ENCODE measurements around the gene ISL2.

The ISL2 gene

DNA sequence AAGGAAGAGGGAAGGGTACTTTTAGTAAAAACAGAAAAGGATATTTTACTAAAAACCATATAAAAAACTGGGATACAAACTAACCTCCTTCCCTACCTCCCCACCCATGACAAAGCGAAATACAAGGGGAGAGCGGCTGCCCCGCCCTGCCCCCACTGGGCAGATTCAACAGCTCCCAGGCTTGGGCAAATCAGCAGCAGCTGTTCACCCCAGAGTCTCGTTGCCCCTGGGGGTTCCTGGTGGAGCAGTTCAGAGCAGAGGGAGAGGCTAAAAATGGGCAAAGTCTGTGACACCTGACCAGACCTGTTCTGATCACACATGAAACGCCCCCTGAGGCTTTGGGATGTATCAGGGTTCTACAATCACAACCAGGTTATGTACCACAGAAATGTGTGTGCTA lies 22.8 kb upstream of the ISL2 start:
- no peak overlapping the region for H3K4me3 ChIP-seq (ENCODE audit: low read length)
- TF ChIP-seq ZNF274 (IDR thresholded peaks at IDR 0.05; ENCODE audit: low read depth, low read length): no peak

DNA sequence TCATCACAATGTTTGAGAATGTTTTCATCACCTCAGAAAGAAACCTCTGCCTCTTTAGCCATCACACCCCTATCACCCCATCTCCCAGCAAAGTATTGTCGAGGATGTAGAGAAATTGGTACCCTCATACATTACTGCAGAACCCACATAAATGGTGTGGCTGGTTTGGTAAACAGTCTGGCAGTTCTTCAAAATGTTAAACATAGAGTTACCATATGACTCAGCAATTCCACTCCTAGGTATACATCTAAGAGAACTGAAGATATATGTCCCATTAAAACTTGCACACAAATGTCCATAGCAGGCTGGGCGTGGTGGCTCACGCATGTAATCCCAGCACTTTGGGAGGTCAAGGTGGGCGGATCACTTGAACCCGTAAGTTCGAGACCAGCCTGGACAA lies 16.6 kb upstream of the ISL2 start:
- TF ChIP-seq ZNF274 (IDR thresholded peaks at IDR 0.05; ENCODE audit: low read depth, low read length): no peak
- H3K4me3 ChIP-seq (ENCODE audit: low read length): no peak overlapping the region

DNA sequence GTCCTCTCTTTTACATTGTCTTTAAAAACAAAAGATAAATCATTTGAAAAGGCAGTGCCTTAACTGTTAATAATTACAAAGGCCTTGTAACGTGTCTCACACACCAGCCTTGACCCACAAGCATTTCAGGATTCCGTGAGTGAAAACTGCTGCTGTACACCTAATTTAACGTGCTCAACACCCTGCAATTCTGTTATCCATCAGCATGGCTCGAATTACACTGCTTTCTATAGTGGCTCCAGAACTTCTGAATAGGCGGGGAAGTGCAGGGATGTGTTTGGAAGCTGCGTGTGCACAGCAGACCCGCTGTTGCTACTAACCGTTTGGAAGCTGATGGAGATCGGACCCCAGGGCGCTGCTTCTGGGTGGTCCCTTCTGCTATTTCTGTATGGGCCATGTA lies 15.4 kb upstream of the ISL2 start:
- TF ChIP-seq ZNF274 (IDR thresholded peaks at IDR 0.05; ENCODE audit: low read depth, low read length): no peak
- H3K4me3 ChIP-seq (ENCODE audit: low read length): no peak overlapping the region

DNA sequence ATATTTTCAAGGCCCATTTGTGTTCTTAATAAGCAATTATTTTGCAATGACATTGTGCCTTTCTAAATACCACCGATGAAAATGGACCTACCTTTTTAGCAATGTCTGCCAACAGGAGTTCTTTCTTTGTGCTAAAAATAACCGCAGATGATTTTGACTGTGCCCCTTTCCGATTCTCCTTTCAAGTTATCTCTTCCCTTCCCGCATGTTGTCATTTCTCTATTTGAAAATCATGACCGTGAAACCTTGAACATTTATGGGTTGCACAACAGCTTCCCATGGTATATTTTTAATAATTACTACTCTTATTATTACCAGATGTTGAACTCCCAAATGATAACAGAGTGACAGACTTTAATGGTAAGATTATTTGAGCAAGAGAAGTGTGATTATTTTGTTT lies 15.0 kb upstream of the ISL2 start:
- no peak for TF ChIP-seq ZNF274 (IDR thresholded peaks at IDR 0.05; ENCODE audit: low read depth, low read length)
- no peak overlapping the region for H3K4me3 ChIP-seq (ENCODE audit: low read length)

DNA sequence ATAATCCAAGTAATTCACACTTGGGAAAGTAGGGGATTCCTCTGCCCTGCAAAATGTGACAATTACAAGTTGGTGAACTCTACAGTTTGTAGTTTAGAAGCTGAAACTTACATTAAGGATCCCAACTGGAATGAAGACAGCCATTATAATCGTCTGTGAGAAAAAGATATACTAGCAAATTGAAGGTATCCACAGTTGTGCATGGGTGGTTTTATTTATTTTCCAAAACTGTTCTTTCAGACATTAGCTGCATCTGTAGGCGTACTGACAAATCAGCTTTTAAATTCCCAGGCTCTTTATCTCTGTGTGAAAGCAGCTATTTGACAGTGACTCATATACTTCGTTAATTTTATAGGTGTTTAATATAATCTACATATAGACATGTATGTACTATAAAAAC lies 12.5 kb upstream of the ISL2 start:
- H3K4me3 ChIP-seq (ENCODE audit: low read length): no peak overlapping the region
- TF ChIP-seq ZNF274 (IDR thresholded peaks at IDR 0.05; ENCODE audit: low read depth, low read length): no peak

DNA sequence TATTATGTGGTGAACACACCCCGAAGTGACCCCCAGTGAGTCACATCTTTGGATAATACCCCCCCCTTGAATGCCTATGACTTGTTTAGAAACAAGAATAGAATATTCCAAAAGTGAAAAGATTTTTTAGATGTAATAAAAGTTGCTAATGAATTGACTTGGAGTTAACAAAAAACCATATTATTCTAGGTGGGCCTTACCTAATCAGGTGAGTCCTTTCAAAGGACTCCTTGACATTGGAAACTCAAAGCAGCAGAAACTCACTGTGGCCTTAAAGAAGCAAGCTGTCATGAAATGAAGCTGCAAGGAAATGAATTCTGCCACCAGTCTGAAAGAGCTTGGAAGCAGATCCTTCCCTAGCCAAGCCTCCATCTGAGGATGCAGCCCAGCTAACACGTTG lies 10.9 kb upstream of the ISL2 start:
- TF ChIP-seq ZNF274 (IDR thresholded peaks at IDR 0.05; ENCODE audit: low read depth, low read length): no peak

DNA sequence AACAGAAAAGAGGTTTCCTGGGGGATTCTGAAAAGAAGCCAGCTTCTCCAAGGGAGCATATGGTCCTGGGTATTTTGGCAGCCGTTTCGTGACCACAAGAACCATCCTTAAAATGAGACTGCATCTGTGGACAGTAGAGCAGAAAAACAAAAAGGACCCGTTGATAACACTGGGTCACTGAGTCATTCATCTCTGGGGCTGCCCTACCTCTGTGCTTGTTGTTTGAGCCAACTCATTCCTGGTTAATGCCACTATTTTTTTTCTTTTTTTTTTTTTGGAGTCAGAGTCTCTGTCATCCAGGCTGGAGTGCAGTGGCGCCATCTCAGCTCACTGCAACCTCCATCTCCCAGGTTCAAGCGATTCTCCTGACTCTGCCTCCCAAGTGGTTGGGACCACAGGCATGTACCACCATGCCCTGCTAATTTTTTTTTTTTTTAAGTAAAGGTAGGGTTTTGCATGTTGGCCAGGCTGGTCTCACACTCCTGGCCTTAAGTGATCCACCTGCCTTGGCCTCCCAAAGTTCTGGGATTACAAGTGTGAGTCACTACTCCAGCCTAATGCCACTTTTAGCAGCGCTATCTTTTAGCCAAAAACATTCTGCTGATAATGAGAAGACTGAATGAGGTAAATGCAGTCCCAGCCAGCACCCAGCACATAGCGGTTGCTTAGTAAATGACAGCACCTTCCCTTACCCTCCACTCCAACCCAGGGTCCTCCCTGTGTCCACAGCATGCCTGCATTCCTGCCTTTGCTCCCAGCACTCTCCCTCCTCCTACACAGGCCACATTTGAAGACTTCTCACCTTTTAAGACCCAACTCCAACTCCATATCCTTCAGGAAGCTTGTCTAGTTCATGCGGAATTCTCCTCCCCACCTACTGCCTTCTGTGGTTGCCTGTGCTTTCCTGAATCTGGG lies 9.1 kb upstream of the ISL2 start:
- no peak overlapping the region for H3K4me3 ChIP-seq (ENCODE audit: low read length)
- no peak for TF ChIP-seq ZNF274 (IDR thresholded peaks at IDR 0.05; ENCODE audit: low read depth, low read length)

More for the DNA sequence above, 10.9 kb upstream of the ISL2 start:
- H3K4me3 ChIP-seq (ENCODE audit: low read length): no peak overlapping the region

DNA sequence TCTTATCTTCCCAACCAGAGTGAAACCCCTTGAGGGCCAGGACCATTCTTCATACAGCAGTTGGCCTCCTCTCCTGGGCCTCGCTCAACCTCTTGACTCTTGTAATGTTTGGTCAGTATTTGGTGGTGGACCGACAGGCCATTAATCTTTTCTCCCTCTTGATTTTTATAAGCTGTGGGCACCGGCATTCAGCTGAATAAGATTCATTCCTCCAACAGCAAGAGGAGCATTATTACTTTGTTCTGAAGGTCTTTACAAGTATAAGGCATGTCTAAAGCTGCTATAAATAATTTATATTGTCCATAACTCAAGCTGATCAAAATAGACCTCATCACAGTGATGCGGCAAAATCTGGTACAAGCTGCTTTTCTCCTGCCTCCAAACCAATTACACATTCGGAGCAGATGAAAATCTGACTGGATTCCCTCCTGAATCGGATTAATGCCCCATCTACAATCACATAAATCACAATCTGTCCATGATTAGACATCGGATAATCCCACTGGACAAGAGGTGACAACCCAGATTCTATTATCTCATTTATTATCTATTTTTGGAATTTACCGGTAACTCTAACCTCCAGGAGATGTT lies 8.4 kb upstream of the ISL2 start:
- TF ChIP-seq ZNF274 (IDR thresholded peaks at IDR 0.05; ENCODE audit: low read depth, low read length): no peak
- no peak overlapping the region for H3K4me3 ChIP-seq (ENCODE audit: low read length)

DNA sequence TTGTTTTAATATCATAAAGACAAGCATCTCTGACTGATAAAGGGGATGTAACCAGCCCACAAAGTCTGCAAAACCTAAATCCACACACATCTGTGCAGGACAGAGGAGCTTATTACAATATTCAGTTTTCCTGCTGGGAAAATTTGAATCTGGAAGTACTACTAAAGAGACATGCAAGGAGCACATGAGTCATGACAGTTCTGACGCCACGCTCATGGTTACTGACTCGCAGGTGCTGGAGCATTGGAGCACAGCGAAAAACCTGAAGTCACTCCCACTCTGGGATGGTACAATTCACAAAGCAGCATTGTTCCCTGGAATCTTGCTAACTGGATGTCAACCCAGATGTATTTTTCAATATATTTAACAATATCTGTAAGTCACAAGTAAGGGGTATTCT lies 7.6 kb upstream of the ISL2 start:
- TF ChIP-seq ZNF274 (IDR thresholded peaks at IDR 0.05; ENCODE audit: low read depth, low read length): no peak
- no peak overlapping the region for H3K4me3 ChIP-seq (ENCODE audit: low read length)

DNA sequence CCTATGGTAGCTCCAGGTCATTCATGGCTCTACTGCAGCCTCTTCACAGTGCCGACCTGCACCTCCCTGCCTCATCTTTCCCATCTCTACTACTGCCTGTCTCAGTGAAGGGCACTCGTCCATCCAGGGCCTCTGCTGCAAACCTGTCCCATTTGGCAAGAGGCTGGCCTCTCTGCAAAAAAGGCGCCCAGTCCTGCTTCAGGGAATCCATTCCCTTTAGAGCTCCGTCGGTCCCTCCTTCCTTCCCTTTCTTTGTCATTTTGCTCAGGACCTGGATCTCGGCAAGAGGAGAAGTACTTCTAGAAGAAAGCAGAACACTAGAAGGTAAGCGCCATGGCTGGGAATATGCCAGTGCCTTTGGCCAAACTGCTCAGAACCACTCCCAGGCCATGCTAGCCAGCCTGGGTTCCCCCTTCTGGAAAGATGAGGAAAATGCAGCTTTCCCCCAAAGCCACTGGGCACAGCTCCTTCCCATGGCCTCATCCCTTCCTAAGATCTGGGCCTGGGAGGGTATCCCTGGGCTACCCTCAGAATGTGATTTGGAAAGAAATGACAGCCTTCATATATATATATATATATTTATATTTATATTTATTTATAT lies 6.4 kb upstream of the ISL2 start:
- no peak for TF ChIP-seq ZNF274 (IDR thresholded peaks at IDR 0.05; ENCODE audit: low read depth, low read length)
- H3K4me3 ChIP-seq (ENCODE audit: low read length): no peak overlapping the region

DNA sequence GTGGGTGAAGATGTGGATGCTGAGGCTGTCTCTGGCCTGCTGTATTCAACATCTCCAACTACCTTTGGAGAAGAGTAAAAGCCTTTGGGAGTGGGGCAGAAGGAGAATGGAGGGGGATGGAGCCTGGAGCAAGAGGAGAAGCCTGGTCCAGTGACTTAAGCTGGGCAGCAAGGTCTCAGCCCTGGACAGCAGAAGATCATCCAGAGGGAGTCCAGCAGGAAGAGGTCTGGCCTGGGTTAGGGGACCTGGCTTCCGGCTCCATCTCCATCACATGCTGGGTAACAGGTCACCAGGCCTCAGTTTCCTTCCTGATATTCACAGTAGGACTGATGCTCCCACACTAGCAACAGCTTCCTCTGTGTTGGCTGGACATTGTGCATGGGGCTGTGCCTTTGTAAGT lies 3.8 kb upstream of the ISL2 start:
- H3K4me3 ChIP-seq (ENCODE audit: low read length): no peak overlapping the region
- TF ChIP-seq ZNF274 (IDR thresholded peaks at IDR 0.05; ENCODE audit: low read depth, low read length): no peak

DNA sequence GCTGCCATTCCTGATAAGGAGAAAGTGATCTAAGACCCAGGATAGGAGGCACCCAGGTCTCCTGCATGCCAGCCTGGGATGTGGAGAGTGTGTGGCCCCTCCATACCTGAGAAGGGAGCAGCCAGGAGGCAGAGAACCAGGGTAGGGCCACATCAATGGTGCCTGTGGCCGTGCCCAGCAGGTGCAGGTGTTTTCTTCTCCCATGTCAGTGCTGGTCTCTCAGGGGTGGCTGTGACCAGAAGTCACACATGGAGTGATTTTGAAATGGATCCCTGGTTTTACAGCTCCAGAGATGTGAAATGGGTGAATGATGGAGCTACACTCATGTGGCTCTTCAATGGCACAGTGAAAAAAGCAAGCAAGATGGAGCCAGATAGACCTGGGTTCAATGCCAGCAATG lies 3.3 kb upstream of the ISL2 start:
- TF ChIP-seq ZNF274 (IDR thresholded peaks at IDR 0.05; ENCODE audit: low read depth, low read length): no peak
- no peak overlapping the region for H3K4me3 ChIP-seq (ENCODE audit: low read length)

DNA sequence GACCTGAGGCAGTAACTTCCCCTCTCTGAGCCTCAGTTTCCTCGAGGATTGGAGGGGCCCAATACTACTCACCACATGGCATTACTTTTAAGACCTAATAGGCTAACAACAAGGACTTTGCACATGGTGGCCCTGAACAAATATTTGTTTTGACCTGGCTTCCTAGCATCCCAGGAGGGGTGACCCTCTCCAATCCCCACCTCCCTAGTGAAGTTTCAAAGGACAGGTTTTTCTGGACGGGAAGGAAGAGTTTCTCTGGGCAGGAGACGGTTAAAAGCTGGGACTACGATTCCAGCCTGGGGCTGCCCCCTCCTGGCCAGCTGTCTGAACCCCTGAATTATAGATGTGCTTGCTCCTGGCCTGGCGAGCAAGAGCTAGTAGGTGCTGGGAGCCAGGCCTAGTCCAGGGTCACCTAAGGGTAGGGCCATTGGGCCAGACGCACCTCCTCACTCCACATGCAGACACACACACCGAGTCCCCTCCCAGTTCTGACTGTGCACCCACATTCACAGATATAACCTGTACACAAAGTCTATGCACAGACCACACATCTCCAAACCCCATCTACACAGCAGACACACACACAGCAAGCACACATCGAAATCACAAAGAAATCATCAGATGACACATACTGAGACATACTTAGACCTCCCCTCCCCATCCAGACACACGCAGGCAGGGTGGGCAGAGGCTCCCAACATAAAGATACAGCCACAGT lies 2.7 kb upstream of the ISL2 start:
- TF ChIP-seq ZNF274 (IDR thresholded peaks at IDR 0.05; ENCODE audit: low read depth, low read length): no peak

More for the DNA sequence above, 2.7 kb upstream of the ISL2 start:
- no peak overlapping the region for H3K4me3 ChIP-seq (ENCODE audit: low read length)
